PC-3 (cell line): ENCODE data around the gene CPZ. TPM values are rescaled to one million over a fixed set of nuclear protein-coding genes. Genes with fewer than 3 reads are reported as not detected.

Experiments used
- ATAC-seq: fragments of 200-7000 bp; cut with Tn5 transposase; 2 replicates; pipeline ENCODE4 v1.9.1; 2020; ENCODE audit warnings: mild to moderate bottlenecking, moderate library complexity
- BruUV-seq: library from RNA; stranded (reverse); fragments of 400-500 nt; replicated peaks from 2 replicates; lab custom pipeline; 2021; lab: Mats Ljungman, UMichigan
- CTCF ChIA-PET: fragments of 300-600 bp; sonication (Branson Sonifier 250); formaldehyde crosslinking; loops from one replicate; lab custom pipeline; 2022; ENCODE audit warnings: antibody characterized with exemption; lab: Charles Lee
- POLR2A ChIA-PET: fragments of 300-600 bp; sonication (Branson Sonifier 250); formaldehyde crosslinking; loops from one replicate; lab custom pipeline; 2022; ENCODE audit warnings: antibody characterized with exemption; ENCODE audit not compliant: unreplicated experiment; lab: Charles Lee
- DNase-seq: peaks from one replicate; pipeline ENCODE4 v3.0.0-alpha.2; 2015
- H2AFZ ChIP-seq: fragments of 300-600 bp; sonication (generic); 2 replicates; pipeline ENCODE4 v1.6.0; 2016; ENCODE audit warnings: antibody characterized with exemption, low read length
- H3F3A ChIP-seq: fragments of 300-600 bp; sonication (generic); one replicate; pipeline ENCODE4 v1.6.0; 2017; ENCODE audit warnings: antibody characterized with exemption, low read length, control low read depth, mild to moderate bottlenecking; ENCODE audit not compliant: unreplicated experiment
- H3K27ac ChIP-seq: fragments of 300-600 bp; sonication (generic); 2 replicates; pipeline ENCODE4 v1.5.1; 2016; ENCODE audit warnings: mild to moderate bottlenecking, low read length
- H3K27me3 ChIP-seq: fragments of 300-600 bp; sonication (generic); 2 replicates; pipeline ENCODE4 v1.6.1; 2016; ENCODE audit warnings: low read length, mixed read lengths
- H3K36me3 ChIP-seq: fragments of 300-600 bp; sonication (generic); 2 replicates; pipeline ENCODE4 v1.6.1; 2016; ENCODE audit warnings: low read depth, mixed run types, low read length, mixed read lengths
- H3K4me1 ChIP-seq: fragments of 300-600 bp; sonication (generic); 2 replicates; pipeline ENCODE4 v1.5.1; 2016; ENCODE audit warnings: low read length; ENCODE audit not compliant: insufficient read depth
- H3K4me2 ChIP-seq: fragments of 300-600 bp; sonication (generic); 2 replicates; pipeline ENCODE4 v1.6.0; 2016; ENCODE audit warnings: low read length
- H3K4me3 ChIP-seq: fragments of 300-600 bp; sonication (generic); 2 replicates; pipeline ENCODE4 v1.5.1; 2016; ENCODE audit warnings: mild to moderate bottlenecking, low read length, mixed read lengths
- H3K79me2 ChIP-seq: fragments of 300-600 bp; sonication (generic); 2 replicates; pipeline ENCODE4 v1.6.1; 2017; ENCODE audit warnings: low read length, mixed read lengths
- H3K9ac ChIP-seq: fragments of 300-600 bp; sonication (generic); 2 replicates; pipeline ENCODE4 v1.6.0; 2016; ENCODE audit warnings: mild to moderate bottlenecking, low read length
- H3K9me2 ChIP-seq: fragments of 300-600 bp; sonication (generic); replicated peaks from 2 replicates; pipeline ENCODE4 v1.6.1; 2016; ENCODE audit warnings: mixed run types, low read length, mixed read lengths
- H3K9me3 ChIP-seq: fragments of 300-600 bp; sonication (generic); 2 replicates; pipeline ENCODE4 v1.6.1; 2016; ENCODE audit warnings: low read length, mixed read lengths
- H4K20me1 ChIP-seq: fragments of 300-600 bp; sonication (generic); 2 replicates; pipeline ENCODE4 v1.6.1; 2016; ENCODE audit warnings: low read length, mixed read lengths
- CTCF ChIP-seq: fragments of 300-600 bp; sonication (generic); conservative IDR thresholded peaks from 2 replicates; pipeline ENCODE4 v1.5.1; 2017; ENCODE audit warnings: antibody characterized with exemption, low read depth, mild to moderate bottlenecking, low read length
- EZH2 ChIP-seq: fragments of 300-600 bp; sonication (generic); IDR thresholded peaks from one replicate; pipeline ENCODE4 v1.6.1; 2017; ENCODE audit warnings: antibody characterized with exemption, mild to moderate bottlenecking, low read length; ENCODE audit not compliant: unreplicated experiment
- EZH2phosphoT487 ChIP-seq: fragments of 300-600 bp; sonication (generic); IDR thresholded peaks from 2 replicates; pipeline ENCODE4 v1.6.1; 2018; ENCODE audit warnings: mild to moderate bottlenecking, antibody characterized with exemption, low read length, borderline replicate concordance
- intact Hi-C: fragments of 100-400 bp; cut with micrococcal nuclease; formaldehyde crosslinking; loops from 2 replicates; pipeline ENCODE4 v1.9.0; 2023
- total RNA-seq: library from RNA; depleted of rRNA; stranded (reverse); fragments of >200 nt; gene quantifications from 2 replicates; pipeline ENCODE4 v1.2.3, GENCODE V29; 2014

Gene CPZ
- total RNA-seq, 1 experiment from 2014 or later: 27.9 TPM

DNA sequence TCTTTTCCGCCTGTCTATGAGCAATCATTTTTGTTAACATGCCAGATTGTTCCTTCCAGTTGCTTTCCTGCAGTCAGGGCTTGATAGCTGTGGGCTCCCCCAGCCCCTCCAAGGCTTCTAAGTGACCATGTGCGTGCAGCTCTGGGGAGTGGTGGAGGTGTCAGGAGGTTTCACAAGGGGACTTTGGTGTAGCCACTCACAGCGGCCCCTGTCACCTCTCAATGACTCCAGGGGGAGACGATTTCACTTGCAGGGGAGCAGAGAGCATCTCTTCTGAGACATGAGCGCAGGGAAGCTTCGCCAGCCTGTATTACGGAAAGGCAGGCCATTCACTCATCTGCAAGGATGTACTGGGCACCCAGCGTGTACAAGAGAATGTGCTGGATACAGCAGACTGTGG, 15.5 kb upstream of the CPZ start:
- no TSS peak for BruUV-seq

DNA sequence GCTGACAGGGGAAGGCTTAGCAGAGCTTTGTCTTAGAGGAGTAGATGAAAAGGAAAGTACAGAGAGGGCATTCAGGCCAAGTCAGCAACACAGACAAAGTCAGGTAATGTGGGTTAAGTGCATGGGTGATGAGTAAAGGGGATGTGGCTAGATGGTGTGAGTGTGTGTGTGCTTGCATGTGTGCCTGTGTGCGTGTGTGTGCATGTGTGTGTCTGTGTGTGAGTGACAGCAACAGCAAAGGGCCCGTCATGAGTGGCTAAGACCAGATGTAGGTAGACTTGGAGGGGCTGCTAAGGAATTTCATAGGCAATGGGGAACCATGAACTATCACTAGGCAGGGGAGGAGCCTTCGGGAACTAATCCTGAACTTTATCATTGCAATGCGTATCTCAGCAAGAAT, 14.6 kb upstream of the CPZ start:
- DNase-seq (no peak), ATAC-seq (no peak)
- CTCF ChIA-PET: no interaction called here
- BruUV-seq: no TSS peak
- no peak for TF ChIP-seq EZH2phosphoT487
- no peak for TF ChIP-seq EZH2
- TF ChIP-seq CTCF: no peak
- Histone ChIP-seq H2AFZ (no peak overlapping the region), H4K20me1 (no peaks in the 10 kb centered on the region), H3F3A (no peaks in the 10 kb centered on the region), H3K9me3 (no peaks in the 10 kb centered on the region), H3K27ac (no peak overlapping the region), H3K9me2 (no peaks in the 10 kb centered on the region), H3K27me3 (no peaks in the 10 kb centered on the region), H3K36me3 (no peaks in the 10 kb centered on the region), H3K4me1 (no peaks in the 10 kb centered on the region), H3K9ac (no peak overlapping the region), H3K79me2 (no peaks in the 10 kb centered on the region), H3K4me3 (no peak overlapping the region), H3K4me2 (no peak overlapping the region)
- POLR2A ChIA-PET: no interaction called here
- intact Hi-C loops: no loop called here

More for the DNA sequence above, 15.5 kb upstream of the CPZ start:
- Histone ChIP-seq H3K4me1 (peaks cover 3% of the 10 kb centered on the region; the same call in 1 of the 2 replicates), H3F3A (no peaks in the 10 kb centered on the region), H4K20me1 (no peaks in the 10 kb centered on the region), H3K4me2 (no peak overlapping the region), H3K4me3 (no peak overlapping the region), H3K27ac (no peak overlapping the region), H3K36me3 (no peaks in the 10 kb centered on the region), H3K9ac (no peak overlapping the region), H3K27me3 (no peaks in the 10 kb centered on the region), H2AFZ (no peak overlapping the region), H3K9me3 (no peaks in the 10 kb centered on the region), H3K79me2 (no peaks in the 10 kb centered on the region), H3K9me2 (no peaks in the 10 kb centered on the region)
- DNase-seq (no peak), ATAC-seq (no peak)
- no peak for TF ChIP-seq CTCF
- TF ChIP-seq EZH2phosphoT487: no peak
- no peak for TF ChIP-seq EZH2
- intact Hi-C loops: no loop called here
- POLR2A ChIA-PET: no interaction called here
- CTCF ChIA-PET: interaction anchor here (0.6 kb wide), 1 partner anchor 34 kb away, joined by 6 read pairs; no protein-coding TSS in a partner anchor

- Histone ChIP-seq H3F3A (no peaks in the 10 kb centered on the region), H3K36me3 (no peaks in the 10 kb centered on the region), H3K27me3 (no peaks in the 10 kb centered on the region), H4K20me1 (no peaks in the 10 kb centered on the region), H3K9me2 (no peaks in the 10 kb centered on the region), H3K27ac (no peak overlapping the region), H3K9ac (no peak overlapping the region), H3K4me3 (no peak overlapping the region), H3K9me3 (no peaks in the 10 kb centered on the region), H3K4me1 (no peaks in the 10 kb centered on the region), H3K79me2 (no peaks in the 10 kb centered on the region), H2AFZ (no peak overlapping the region), H3K4me2 (no peak overlapping the region)
- intact Hi-C loops: no loop called here
- ChIA-PET POLR2A (no interaction called here), CTCF (no interaction called here)
- TF ChIP-seq CTCF (no peak), EZH2 (no peak), EZH2phosphoT487 (no peak)
- no peak for DNase-seq
- ATAC-seq: no peak
- no TSS peak for BruUV-seq
Measured at GRCh38 chr4:8578717-8579116, 13.8 kb upstream of the CPZ start.
